Fibroblast of lung (primary cell): ENCODE data around the gene MOV10. TPM values are rescaled to one million over a fixed set of nuclear protein-coding genes. Genes with fewer than 3 reads are reported as not detected.

Source experiments
- DNase-seq, 2 donors: peaks; one replicate each; pipeline versions ENCODE4 v3.0.0 to v3.0.0-alpha.2; 2010; ENCODE audit warnings: low read depth in 2 of 2
- H2AFZ ChIP-seq: 2 replicates; pipeline ENCODE4 v1.5.1; 2012; ENCODE audit warnings: low read length, control low read depth, inconsistent platforms
- H3K27ac ChIP-seq: 2 replicates; pipeline ENCODE4 v1.5.1; 2011; ENCODE audit warnings: low read length, control low read depth; ENCODE audit not compliant: insufficient read depth
- H3K27me3 ChIP-seq: 2 replicates; pipeline ENCODE4 v1.5.1; 2011; ENCODE audit warnings: mild to moderate bottlenecking, low read length; ENCODE audit not compliant: control insufficient read depth, insufficient read depth
- H3K36me3 ChIP-seq: 2 replicates; pipeline ENCODE4 v1.5.1; 2011; ENCODE audit warnings: low read length; ENCODE audit not compliant: control insufficient read depth, insufficient read depth
- H3K4me1 ChIP-seq: 2 replicates; pipeline ENCODE4 v1.5.1; 2011; ENCODE audit warnings: low read length; ENCODE audit not compliant: control insufficient read depth, insufficient read depth; ENCODE audit errors: extremely low read depth
- H3K4me2 ChIP-seq: 2 replicates; pipeline ENCODE4 v1.5.1; 2011; ENCODE audit warnings: low read length, control low read depth; ENCODE audit not compliant: insufficient read depth; ENCODE audit errors: extremely low read depth
- H3K4me3 ChIP-seq, 4 experiments: fragments of 200-600 bp in 1 of 4; sonication (generic) in 1 of 4; replicated peaks in 1 of 4; 2 replicates each; pipeline ENCODE4 v1.5.1; 2011 to 2016; ENCODE audit warnings: low read length in 4 of 4, low read depth in 3 of 4, mild to moderate bottlenecking in 3 of 4, control low read depth in 2 of 4, inconsistent platforms in 1 of 4, mixed read lengths in 1 of 4; ENCODE audit not compliant: insufficient read depth in 1 of 4; ENCODE audit errors: control extremely low read depth in 1 of 4
- H3K79me2 ChIP-seq: 2 replicates; pipeline ENCODE4 v1.5.1; 2012; ENCODE audit warnings: mild to moderate bottlenecking, low read length, inconsistent platforms; ENCODE audit not compliant: control insufficient read depth, insufficient read depth
- H3K9ac ChIP-seq: 2 replicates; pipeline ENCODE4 v1.5.1; 2011; ENCODE audit warnings: mild to moderate bottlenecking, low read length, control low read depth; ENCODE audit not compliant: insufficient read depth
- H3K9me3 ChIP-seq: 2 replicates; pipeline ENCODE4 v1.5.1; 2012; ENCODE audit warnings: low read depth, low read length; ENCODE audit not compliant: control insufficient read depth, insufficient read depth
- H4K20me1 ChIP-seq: 2 replicates; pipeline ENCODE4 v1.5.1; 2011; ENCODE audit warnings: low read length; ENCODE audit not compliant: control insufficient read depth, insufficient read depth; ENCODE audit errors: extremely low read depth
- EZH2 ChIP-seq: IDR thresholded peaks from 2 replicates; pipeline ENCODE4 v1.5.1; 2012; ENCODE audit warnings: low read length, control low read depth, mild to moderate bottlenecking; ENCODE audit errors: missing control alignments
- polyA plus RNA-seq, 2 donors: library from polyadenylated mRNA; depleted of rRNA in 1 of 2; stranded (reverse) in 1 of 2; unstranded in 1 of 2; fragments of >200 nt; gene quantifications; 2 replicates each; pipeline ENCODE4 v1.2.1, GENCODE V29; 2011 to 2012; ENCODE audit warnings: missing spikeins in 1 of 2
- total RNA-seq: library from RNA; depleted of rRNA; stranded (reverse); fragments of >200 nt; gene quantifications from 2 replicates; pipeline ENCODE4 v1.2.1, GENCODE V29; 2014
- TF ChIP-seq, protein P1 (sequence below), 2 donors: IDR thresholded peaks in 1 of 2; conservative IDR thresholded peaks in 1 of 2; 1 replicate in 1 of 2; 2 replicates in 1 of 2; pipeline ENCODE4 v1.5.1; 2011 to 2012; ENCODE audit warnings: low read length in 2 of 2, control low read depth in 1 of 2, inconsistent platforms in 1 of 2, low read depth in 1 of 2, mild to moderate bottlenecking in 1 of 2

MOV10 gene
- total and polyA plus RNA-seq, 2 donors (not counting 1 experiment from before 2014, with no cell fraction given), result 39.6 to 42.9 TPM

DNA sequence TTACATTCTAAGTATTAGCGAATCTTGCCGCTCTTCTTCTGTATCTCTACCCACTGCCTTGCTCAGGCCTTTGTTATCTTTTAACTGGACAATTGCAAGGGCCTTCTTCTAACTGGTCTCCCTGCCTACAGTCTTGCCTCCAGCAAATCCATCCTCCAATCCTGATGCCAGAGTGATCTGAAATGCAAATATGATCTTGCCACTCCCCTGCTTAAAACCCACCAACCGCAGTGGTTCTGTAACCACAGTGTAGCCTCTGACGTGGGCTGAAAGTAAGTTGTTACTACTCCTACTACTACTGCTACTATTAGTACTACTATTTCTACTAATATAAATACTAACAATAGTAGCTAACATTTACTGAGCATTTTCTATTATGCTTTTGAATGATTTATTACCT lies 12.4 kb downstream of the MOV10 start:
- Histone ChIP-seq H3K9me3 (no peaks in the 10 kb centered on the region), H3K4me2 (no peak overlapping the region), H3K9ac (no peak overlapping the region), H3K4me1 (no peaks in the 10 kb centered on the region), H3K27ac (no peak overlapping the region), H3K27me3 (no peaks in the 10 kb centered on the region), H3K4me3 (no peak overlapping the region), H2AFZ (no peak overlapping the region), H3K36me3 (peaks cover 4% of the 10 kb centered on the region), H3K79me2 (peaks cover 2% of the 10 kb centered on the region), H4K20me1 (no peaks in the 10 kb centered on the region)
- TF ChIP-seq, protein P1, sequence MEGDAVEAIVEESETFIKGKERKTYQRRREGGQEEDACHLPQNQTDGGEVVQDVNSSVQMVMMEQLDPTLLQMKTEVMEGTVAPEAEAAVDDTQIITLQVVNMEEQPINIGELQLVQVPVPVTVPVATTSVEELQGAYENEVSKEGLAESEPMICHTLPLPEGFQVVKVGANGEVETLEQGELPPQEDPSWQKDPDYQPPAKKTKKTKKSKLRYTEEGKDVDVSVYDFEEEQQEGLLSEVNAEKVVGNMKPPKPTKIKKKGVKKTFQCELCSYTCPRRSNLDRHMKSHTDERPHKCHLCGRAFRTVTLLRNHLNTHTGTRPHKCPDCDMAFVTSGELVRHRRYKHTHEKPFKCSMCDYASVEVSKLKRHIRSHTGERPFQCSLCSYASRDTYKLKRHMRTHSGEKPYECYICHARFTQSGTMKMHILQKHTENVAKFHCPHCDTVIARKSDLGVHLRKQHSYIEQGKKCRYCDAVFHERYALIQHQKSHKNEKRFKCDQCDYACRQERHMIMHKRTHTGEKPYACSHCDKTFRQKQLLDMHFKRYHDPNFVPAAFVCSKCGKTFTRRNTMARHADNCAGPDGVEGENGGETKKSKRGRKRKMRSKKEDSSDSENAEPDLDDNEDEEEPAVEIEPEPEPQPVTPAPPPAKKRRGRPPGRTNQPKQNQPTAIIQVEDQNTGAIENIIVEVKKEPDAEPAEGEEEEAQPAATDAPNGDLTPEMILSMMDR (conservative IDR thresholded peaks at IDR 0.05 in 1 of 2, IDR thresholded peaks at IDR 0.05 in 1 of 2; ENCODE audit: low read depth in 1 of 2, low read length in 2 of 2), result no peak
- TF ChIP-seq EZH2, result no peak
- DNase-seq, result no peak

DNA sequence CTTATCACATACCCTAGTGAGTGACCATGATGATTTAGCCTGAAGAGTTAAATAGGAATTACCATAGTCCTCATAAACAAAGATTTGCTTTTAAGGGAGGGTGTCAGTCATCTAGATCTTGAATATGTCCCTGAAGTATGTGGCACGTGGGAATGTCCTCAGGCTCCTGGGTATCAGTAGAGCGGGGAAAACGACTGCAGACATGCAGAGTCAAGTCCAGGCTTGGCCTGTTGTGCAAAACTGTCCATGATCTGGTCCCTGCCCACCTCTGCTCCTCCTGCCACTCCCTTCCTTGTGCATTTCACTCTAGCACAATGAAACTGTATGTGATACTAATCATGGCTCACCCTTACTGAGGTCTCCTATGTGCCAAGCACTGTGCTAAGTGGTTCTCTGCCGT lies 12.9 kb downstream of the MOV10 start:
- Histone ChIP-seq H3K27ac (no peak overlapping the region), H3K4me2 (no peak overlapping the region), H4K20me1 (no peaks in the 10 kb centered on the region), H3K9me3 (no peaks in the 10 kb centered on the region), H3K9ac (no peak overlapping the region), H3K79me2 (peaks cover 2% of the 10 kb centered on the region), H3K36me3 (peaks cover 5% of the 10 kb centered on the region), H3K27me3 (no peaks in the 10 kb centered on the region), H3K4me1 (no peaks in the 10 kb centered on the region), H3K4me3 (no peak overlapping the region), H2AFZ (no peak overlapping the region)
- no peak for TF ChIP-seq EZH2
- TF ChIP-seq, protein P1 (conservative IDR thresholded peaks at IDR 0.05 in 1 of 2, IDR thresholded peaks at IDR 0.05 in 1 of 2; ENCODE audit: low read depth in 1 of 2, low read length in 2 of 2), result no peak
- no peak for DNase-seq

DNA sequence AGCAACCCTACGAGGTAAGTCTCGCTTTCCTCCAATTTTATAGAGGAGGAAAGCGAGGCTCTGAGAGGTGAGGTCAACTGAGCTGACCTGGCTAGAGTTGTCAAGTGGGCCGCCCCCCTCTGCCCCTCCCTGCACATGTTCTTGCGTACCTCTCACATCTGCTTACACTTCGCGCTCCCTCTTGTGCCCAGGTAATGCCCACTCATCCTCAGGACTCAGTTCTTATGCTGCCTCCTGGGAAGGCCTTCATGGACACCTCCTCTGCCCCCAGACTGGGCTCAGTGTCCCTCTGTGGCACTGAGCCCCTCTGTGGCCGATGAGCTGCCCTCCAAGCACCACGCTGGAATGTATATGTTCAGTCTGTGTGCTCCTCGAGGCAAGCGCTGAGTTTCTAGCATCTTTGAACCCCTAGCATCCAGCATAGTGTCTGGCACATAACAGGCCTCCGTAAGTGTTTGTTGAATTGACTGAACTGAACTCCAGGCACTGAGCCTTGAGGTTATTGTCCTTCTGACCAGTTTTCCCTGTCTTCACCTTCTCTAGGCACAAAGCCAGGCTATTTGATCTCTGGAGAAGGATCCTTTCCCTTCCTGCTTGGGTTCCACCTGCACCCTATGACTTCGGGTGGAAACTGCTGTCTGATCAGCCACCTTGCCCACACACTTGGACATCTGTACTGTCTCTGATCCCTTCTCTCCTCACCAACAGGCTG lies 13.5 kb downstream of the MOV10 start:
- Histone ChIP-seq H3K27ac (no peak overlapping the region), H3K4me1 (no peaks in the 10 kb centered on the region), H3K4me3 (no peak overlapping the region), H3K9me3 (no peaks in the 10 kb centered on the region), H4K20me1 (no peaks in the 10 kb centered on the region), H3K36me3 (peaks cover 5% of the 10 kb centered on the region), H3K4me2 (no peak overlapping the region), H3K79me2 (peaks cover 2% of the 10 kb centered on the region), H2AFZ (no peak overlapping the region), H3K9ac (no peak overlapping the region), H3K27me3 (no peaks in the 10 kb centered on the region)
- TF ChIP-seq, protein P1 (conservative IDR thresholded peaks at IDR 0.05 in 1 of 2, IDR thresholded peaks at IDR 0.05 in 1 of 2; ENCODE audit: low read depth in 1 of 2, low read length in 2 of 2), result no peak
- TF ChIP-seq EZH2, result no peak
- DNase-seq, result no peak
